Measurements from ENCODE around the gene ASNS.
"Not testable (repeated sequence)": the region's sequence is repeated elsewhere in the genome, so short reads cannot be mapped to it uniquely, and the experiment has no call there.

Gene ASNS

GRCh38 chr7:97872025-97872669 lies at the start of gene ASNS:
Gene ASNS, minus strand, starts transcription at chr7:97872408. Its CDS starts 3,252 bp downstream, at chr7:97869156.
- DNase-seq: peak; percentile 23 to 95 (median 84)

GRCh38 chr7:97921254-97921653 lies 49.0 kb upstream of the ASNS start:
- not testable (repeated sequence) for DNase-seq

- DNase-seq: not testable (repeated sequence)
Observed at GRCh38 chr7:97915267-97915666, 43.1 kb upstream of the ASNS start.

GRCh38 chr7:97912294-97912693 lies 40.1 kb upstream of the ASNS start:
- DNase-seq: not testable (repeated sequence)

- not testable (repeated sequence) for DNase-seq
Observed at GRCh38 chr7:97896893-97897292, 24.7 kb upstream of the ASNS start.

GRCh38 chr7:97891721-97892120 lies 19.5 kb upstream of the ASNS start:
- not testable (repeated sequence) for DNase-seq

GRCh38 chr7:97879527-97879926 lies 7.3 kb upstream of the ASNS start:
- not testable (repeated sequence) for DNase-seq

GRCh38 chr7:97874894-97875293 lies 2.7 kb upstream of the ASNS start:
- DNase-seq: not testable (repeated sequence)

GRCh38 chr7:97873606-97874005 lies 1.4 kb upstream of the ASNS start:
- no peak for DNase-seq

- DNase-seq: peak in 5 of 51 donors; percentile 5 to 41 (median 24)
Observed at GRCh38 chr7:97871659-97872024, 566 bp downstream of the ASNS start.

GRCh38 chr7:97868788-97869187 lies 3.4 kb downstream of the ASNS start:
- DNase-seq: no peak

GRCh38 chr7:97868314-97868713 lies 3.9 kb downstream of the ASNS start:
- no peak for DNase-seq

GRCh38 chr7:97865104-97865503 lies 7.1 kb downstream of the ASNS start:
- no peak for DNase-seq

GRCh38 chr7:97859606-97860204 lies 12.5 kb downstream of the ASNS start:
- no peak for DNase-seq

- DNase-seq: no peak
Observed at GRCh38 chr7:97858221-97858620, 14.0 kb downstream of the ASNS start.

- DNase-seq: no peak
Observed at GRCh38 chr7:97857544-97857943, 14.7 kb downstream of the ASNS start.

- peak in 1 of 51 donors; percentile 37 for DNase-seq
Observed at GRCh38 chr7:97851683-97852082, 20.5 kb downstream of the ASNS start.

GRCh38 chr7:97850262-97851031 lies 21.8 kb downstream of the ASNS start:
- not testable (repeated sequence) for DNase-seq

GRCh38 chr7:97847791-97848190 lies 24.4 kb downstream of the ASNS start:
- DNase-seq: no peak

- no peak for DNase-seq
Observed at GRCh38 chr7:97846945-97847344, 25.3 kb downstream of the ASNS start.

- DNase-seq: peak in 2 of 51 donors; percentile 10 to 33
Observed at GRCh38 chr7:97845622-97846203, 26.5 kb downstream of the ASNS start.

- DNase-seq: no peak
Observed at GRCh38 chr7:97844036-97844435, 28.2 kb downstream of the ASNS start.

Data from hypothalamus (tissue), 51 donors.